ENCODE results near the gene PKD2. TPM values are rescaled to one million over a fixed set of nuclear protein-coding genes. Genes with fewer than 3 reads are reported as not detected.

Gene PKD2
- total RNA-seq, 2 experiments from 2014 or later: 2.3 to 2.8 TPM

DNA sequence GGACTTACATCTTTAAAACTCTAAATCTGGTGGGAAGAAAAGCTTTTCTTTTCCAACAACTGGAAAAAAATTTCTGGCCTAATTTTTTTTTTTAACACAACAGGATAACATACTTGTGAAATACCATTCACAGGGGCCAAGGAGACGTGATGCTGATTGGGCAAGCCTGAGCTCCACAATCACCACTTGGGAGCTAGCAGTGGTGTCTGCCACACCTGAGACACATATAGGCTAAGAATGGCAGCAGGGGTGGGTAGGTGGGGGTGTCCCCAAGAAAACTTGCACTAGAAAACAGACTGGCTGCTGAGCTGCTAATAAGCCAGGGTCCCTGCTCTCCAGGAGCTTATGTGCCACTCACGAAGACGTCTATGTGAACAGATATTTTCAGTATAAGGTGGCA is 5.6 kb upstream of the PKD2 start:
- no peaks in the 10 kb centered on the region for H3K36me3 Mint-ChIP-seq (ENCODE audit: low read depth)
- no peaks in the 10 kb centered on the region for H3K9me3 Mint-ChIP-seq
- no peaks in the 10 kb centered on the region for H3K4me1 Mint-ChIP-seq (ENCODE audit: low read depth)
- ATAC-seq (no peak), DNase-seq (no peak)
- H3K27ac Mint-ChIP-seq: no peak overlapping the region
- H3K27me3 Mint-ChIP-seq: peaks cover 7% of the 10 kb centered on the region
- intact Hi-C loops (cut with micrococcal nuclease): no loop called here
- CTCF ChIA-PET: interaction anchor here (2.1 kb wide), 1 partner anchor 28 kb away, joined by 7 read pairs; no protein-coding TSS in a partner anchor
- TF ChIP-seq, protein P1, sequence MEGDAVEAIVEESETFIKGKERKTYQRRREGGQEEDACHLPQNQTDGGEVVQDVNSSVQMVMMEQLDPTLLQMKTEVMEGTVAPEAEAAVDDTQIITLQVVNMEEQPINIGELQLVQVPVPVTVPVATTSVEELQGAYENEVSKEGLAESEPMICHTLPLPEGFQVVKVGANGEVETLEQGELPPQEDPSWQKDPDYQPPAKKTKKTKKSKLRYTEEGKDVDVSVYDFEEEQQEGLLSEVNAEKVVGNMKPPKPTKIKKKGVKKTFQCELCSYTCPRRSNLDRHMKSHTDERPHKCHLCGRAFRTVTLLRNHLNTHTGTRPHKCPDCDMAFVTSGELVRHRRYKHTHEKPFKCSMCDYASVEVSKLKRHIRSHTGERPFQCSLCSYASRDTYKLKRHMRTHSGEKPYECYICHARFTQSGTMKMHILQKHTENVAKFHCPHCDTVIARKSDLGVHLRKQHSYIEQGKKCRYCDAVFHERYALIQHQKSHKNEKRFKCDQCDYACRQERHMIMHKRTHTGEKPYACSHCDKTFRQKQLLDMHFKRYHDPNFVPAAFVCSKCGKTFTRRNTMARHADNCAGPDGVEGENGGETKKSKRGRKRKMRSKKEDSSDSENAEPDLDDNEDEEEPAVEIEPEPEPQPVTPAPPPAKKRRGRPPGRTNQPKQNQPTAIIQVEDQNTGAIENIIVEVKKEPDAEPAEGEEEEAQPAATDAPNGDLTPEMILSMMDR (IDR thresholded peaks at IDR 0.05): no peak
- POLR2A ChIA-PET: interaction anchor here (0.9 kb wide), 1 partner anchor 66 kb away, joined by 3 read pairs; no protein-coding TSS in a partner anchor
- H3K4me3 Mint-ChIP-seq: no peak overlapping the region

DNA sequence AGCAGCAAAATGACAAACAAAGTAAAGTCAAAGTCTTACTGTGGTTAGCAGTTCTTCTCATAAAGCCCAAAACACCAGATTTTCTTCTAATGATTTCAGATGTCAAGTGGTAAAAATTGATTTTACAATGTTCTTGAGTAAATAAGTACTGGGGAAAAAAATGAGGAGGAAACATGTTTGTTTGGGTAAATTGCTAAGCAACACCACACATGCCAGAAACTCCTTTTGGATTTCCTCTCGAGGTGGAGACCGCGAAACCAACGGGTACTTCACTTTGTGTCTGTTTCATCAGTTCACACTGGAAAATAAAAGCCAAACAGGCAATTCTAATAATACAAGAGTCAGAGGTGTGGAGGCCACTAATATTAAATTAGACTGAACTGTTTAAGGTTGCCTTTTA is 4.6 kb upstream of the PKD2 start:
- Mint-ChIP-seq H3K9me3 (no peaks in the 10 kb centered on the region), H3K27me3 (peaks cover 9% of the 10 kb centered on the region), H3K4me1 (ENCODE audit: low read depth) (no peaks in the 10 kb centered on the region), H3K27ac (no peak overlapping the region), H3K4me3 (no peak overlapping the region), H3K36me3 (ENCODE audit: low read depth) (no peaks in the 10 kb centered on the region)
- ChIA-PET POLR2A (interaction anchor here (0.9 kb wide), 1 partner anchor 65 kb away, joined by 3 read pairs; no protein-coding TSS in a partner anchor), CTCF (interaction anchor here (2.1 kb wide), 1 partner anchor 29 kb away, joined by 7 read pairs; no protein-coding TSS in a partner anchor)
- DNase-seq (no peak), ATAC-seq (no peak)
- intact Hi-C loops (cut with micrococcal nuclease): no loop called here
- TF ChIP-seq, protein P1 (IDR thresholded peaks at IDR 0.05): no peak

DNA sequence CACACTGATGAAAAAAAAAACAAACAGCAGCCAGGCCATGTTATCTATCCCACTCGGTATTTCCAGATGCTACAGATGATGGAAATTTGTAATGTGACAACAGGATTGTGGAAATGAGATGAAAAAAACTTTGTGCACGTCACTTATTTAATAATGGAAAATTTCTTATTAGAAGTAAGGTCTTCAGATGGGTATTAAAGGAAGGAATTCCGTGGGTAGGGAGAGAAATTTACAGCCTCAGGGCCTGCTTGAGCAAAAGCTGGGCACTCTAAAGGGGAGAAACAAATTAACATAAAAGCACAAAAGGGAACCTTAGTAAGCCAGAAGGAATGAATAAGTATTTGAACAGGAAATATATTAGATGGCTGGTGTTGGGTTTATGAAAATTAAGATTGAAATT is 4.2 kb upstream of the PKD2 start:
- H3K36me3 Mint-ChIP-seq (ENCODE audit: low read depth): no peaks in the 10 kb centered on the region
- no peak for DNase-seq
- H3K9me3 Mint-ChIP-seq: no peaks in the 10 kb centered on the region
- no peak for ATAC-seq
- peaks cover 9% of the 10 kb centered on the region for H3K27me3 Mint-ChIP-seq
- no peak overlapping the region for H3K27ac Mint-ChIP-seq
- TF ChIP-seq, protein P1 (IDR thresholded peaks at IDR 0.05): no peak
- H3K4me1 Mint-ChIP-seq (ENCODE audit: low read depth): no peaks in the 10 kb centered on the region
- intact Hi-C loops (cut with micrococcal nuclease): no loop called here
- CTCF ChIA-PET: interaction anchor here (1.0 to 1.4 kb wide), 3 partner anchors 17 to 209 kb away, joined by 3 to 4 read pairs (median 3); no protein-coding TSS in a partner anchor
- POLR2A ChIA-PET: no interaction called here
- no peak overlapping the region for H3K4me3 Mint-ChIP-seq

DNA sequence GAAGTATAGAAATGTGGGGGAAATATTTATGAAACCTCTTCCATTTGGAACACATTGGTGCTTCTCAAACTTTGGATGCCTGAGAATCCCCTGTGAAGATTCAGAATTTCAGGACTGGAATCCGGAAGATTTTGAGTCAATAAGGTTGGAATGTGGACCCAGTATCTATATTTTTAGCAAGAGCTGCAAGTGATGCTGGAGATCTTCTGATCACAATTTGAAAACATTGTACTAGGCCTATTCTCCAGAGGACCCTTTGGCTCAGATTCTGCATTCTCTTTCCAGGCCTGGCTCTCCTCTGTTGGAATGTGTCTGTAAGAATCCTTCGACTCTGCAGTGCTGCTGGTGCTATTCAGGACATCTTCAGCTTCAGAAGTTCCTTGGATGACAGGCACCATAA is 2.4 kb upstream of the PKD2 start:
- no peak overlapping the region for H3K4me3 Mint-ChIP-seq
- CTCF ChIA-PET: interaction anchor here (1.0 to 1.3 kb wide), 2 partner anchors 28 to 31 kb away, joined by 3 read pairs; no protein-coding TSS in a partner anchor
- no peaks in the 10 kb centered on the region for H3K36me3 Mint-ChIP-seq (ENCODE audit: low read depth)
- POLR2A ChIA-PET: no interaction called here
- peaks cover 10% of the 10 kb centered on the region for H3K27me3 Mint-ChIP-seq
- TF ChIP-seq, protein P1 (IDR thresholded peaks at IDR 0.05): no peak
- no peaks in the 10 kb centered on the region for H3K9me3 Mint-ChIP-seq
- no peak overlapping the region for H3K27ac Mint-ChIP-seq
- DNase-seq (no peak), ATAC-seq (no peak)
- H3K4me1 Mint-ChIP-seq (ENCODE audit: low read depth): peaks cover 6% of the 10 kb centered on the region
- intact Hi-C loops (cut with micrococcal nuclease): no loop called here

DNA sequence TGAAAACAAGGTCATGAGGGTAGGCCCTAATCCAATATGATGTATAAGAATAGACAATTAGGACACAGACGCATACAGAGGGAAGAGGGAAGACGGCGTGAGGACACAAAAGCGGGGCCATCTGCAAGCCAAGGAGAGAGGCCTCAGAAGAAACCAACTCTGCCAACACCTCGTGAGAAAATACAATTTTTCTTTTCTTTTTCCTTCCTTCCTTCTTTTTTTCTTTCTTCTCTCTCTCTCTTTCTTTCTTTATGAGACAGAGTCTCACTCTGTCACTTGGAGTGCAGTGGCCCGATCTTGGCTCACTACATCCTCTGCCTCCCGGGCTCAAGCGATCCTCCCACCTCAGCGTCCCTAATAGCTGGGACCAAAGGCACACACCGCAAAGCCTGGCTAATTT is 1.5 kb upstream of the PKD2 start:
- TF ChIP-seq, protein P1 (IDR thresholded peaks at IDR 0.05): no peak
- intact Hi-C loops (cut with micrococcal nuclease): no loop called here
- H3K27ac Mint-ChIP-seq: no peak overlapping the region
- H3K27me3 Mint-ChIP-seq: peaks cover 14% of the 10 kb centered on the region
- DNase-seq (no peak), ATAC-seq (no peak)
- peaks cover 14% of the 10 kb centered on the region for H3K4me1 Mint-ChIP-seq (ENCODE audit: low read depth)
- CTCF ChIA-PET: interaction anchor here (1.3 kb wide), 1 partner anchor 32 kb away, joined by 3 read pairs; no protein-coding TSS in a partner anchor
- H3K9me3 Mint-ChIP-seq: no peaks in the 10 kb centered on the region
- no peak overlapping the region for H3K4me3 Mint-ChIP-seq
- POLR2A ChIA-PET: no interaction called here
- H3K36me3 Mint-ChIP-seq (ENCODE audit: low read depth): no peaks in the 10 kb centered on the region

All from activated CD8-positive, alpha-beta T cell treated with anti-CD3 and anti-CD28 coated beads for 36 hours (primary cell).